Epithelial cell of esophagus (primary cell): ENCODE measurements around the gene SLC26A9.

Experiments
- DNase-seq: peaks from one replicate; pipeline ENCODE4 v3.0.0; 2010; ENCODE audit warnings: low read depth
- H3K4me3 ChIP-seq: 2 replicates; pipeline ENCODE4 v1.5.1; 2011; ENCODE audit warnings: mild to moderate bottlenecking, low read length, control low read depth
- CTCF ChIP-seq: IDR thresholded peaks from 2 replicates; pipeline ENCODE4 v1.5.1; 2011; ENCODE audit warnings: low read depth, mild to moderate bottlenecking, low read length, control low read depth, inconsistent platforms; ENCODE audit not compliant: insufficient read depth; ENCODE audit errors: missing control alignments

SLC26A9 gene

GRCh38 chr1:205967554-205968335 lies 24.5 kb upstream of the SLC26A9 start:
- TF ChIP-seq CTCF: no peak
- H3K4me3 ChIP-seq: no peak overlapping the region
- DNase-seq: peak; percentile 81

GRCh38 chr1:205965036-205965884 lies 22.0 kb upstream of the SLC26A9 start:
- no peak for TF ChIP-seq CTCF
- no peak overlapping the region for H3K4me3 ChIP-seq
- no peak for DNase-seq

DNA sequence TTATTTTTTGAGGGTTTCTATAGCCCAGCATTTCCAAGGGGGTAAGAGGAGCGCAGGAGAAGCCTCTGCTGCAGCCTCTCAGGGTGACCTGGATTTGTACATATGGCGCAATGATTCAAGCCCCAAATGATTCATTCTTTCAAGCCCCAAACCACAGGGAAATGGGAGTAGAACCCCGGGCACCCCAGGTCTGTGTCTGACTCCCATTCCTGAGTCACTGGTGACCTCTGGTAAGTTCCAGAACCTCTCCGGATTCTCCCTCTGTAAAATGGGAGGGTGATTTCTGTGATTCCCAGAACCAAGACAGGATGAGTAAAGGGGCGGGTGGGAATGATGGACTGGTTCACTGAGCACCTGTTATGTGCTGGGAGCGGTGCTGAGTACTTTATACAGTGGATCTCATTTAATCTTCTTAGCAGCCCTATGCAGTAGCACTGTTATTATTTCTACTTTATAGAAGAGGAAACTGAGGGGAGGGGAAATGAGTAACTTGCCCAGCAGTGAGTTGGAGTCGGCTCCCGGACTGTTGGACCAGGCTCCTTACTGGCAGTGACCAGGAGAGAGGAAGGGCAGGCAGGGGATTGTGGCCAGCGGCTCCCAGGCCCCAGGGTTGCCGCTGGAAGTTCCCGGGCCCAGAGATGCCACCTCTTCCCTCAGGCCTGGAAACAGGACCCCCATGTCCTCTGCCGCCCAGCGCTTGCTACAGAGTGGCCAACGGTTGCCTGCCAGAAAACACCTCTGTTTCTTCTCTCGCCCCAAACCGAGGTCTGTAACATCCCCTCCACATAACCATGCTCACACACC lies 20.3 kb upstream of the SLC26A9 start:
- H3K4me3 ChIP-seq: no peak overlapping the region
- peak; percentile 82 for DNase-seq

GRCh38 chr1:205962821-205963221 lies 19.6 kb upstream of the SLC26A9 start:
- no peak overlapping the region for H3K4me3 ChIP-seq
- TF ChIP-seq CTCF: no peak
- DNase-seq: no peak

More for the DNA sequence above, 20.3 kb upstream of the SLC26A9 start:
- no peak for TF ChIP-seq CTCF

DNA sequence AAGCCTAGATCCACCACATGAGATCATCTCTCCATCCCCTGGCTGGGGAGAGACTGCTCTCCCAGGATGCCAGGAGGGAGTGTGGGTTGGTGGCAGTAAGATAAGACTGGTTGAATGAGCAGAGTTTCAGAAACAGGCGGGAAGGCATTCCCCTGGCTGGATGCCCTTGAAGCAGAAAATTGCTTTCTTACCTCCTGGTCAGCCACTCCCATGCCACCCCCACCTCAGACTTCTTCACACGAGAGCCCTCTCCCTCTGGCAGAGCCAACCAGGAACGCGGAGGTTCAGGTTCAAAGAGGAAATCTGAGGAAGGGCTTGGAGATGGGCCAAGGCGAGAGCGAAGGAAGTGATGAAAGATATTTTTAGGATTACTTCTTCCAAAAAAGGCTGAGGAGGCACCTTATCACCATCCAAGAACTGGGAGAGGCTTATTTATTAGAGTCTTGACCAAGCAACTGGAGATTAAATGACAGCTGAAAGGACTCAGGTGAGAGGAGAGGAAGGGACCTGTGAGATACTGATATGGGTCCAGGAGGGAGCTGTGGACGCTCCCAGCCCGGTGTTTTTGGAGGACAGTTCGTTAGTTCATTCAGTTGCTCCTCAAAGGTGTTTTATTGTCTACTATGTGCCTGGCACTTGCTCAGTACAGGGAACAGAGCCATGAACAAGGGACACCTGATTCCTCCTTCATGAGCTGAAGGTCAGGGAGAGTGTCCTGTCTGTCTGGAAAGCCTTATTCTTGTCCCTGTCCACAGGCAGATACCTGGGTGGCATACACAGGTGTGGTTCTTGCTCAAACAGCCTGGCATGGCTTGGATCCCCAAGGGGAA lies 18.9 kb upstream of the SLC26A9 start:
- H3K4me3 ChIP-seq: no peak overlapping the region
- DNase-seq: no peak
- no peak for TF ChIP-seq CTCF

DNA sequence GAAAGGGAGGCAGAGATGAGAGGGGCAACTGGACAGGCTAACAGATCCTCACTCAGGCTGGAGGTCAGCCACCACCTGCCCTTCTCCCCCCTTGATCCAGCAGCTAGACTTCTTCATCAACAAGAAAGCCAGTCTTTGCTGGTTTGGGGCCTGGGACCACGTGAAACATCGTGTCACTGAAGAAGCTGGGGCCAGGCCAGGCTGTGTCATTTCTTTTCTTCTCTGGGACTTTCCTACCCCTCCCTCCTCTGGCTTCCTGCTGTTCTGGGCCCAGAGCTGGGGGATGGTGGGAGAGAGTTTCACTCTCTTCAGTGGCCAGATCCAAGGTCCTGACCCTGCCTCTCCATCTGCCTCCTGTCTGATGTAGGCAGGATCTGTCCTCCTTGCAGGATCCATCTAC lies 18.1 kb upstream of the SLC26A9 start:
- H3K4me3 ChIP-seq: no peak overlapping the region
- TF ChIP-seq CTCF: no peak
- DNase-seq: no peak
